ENCODE measurements around the gene LYPD5.

Gene LYPD5

GRCh38 chr19:43752287-43752875 lies 49.9 kb downstream of the LYPD5 start:
- DNase-seq (ENCODE audit: low read depth in 2 of 2), result no peak

- DNase-seq (ENCODE audit: low read depth in 2 of 2), result no peak
Measured at GRCh38 chr19:43751466-43752220, 50.6 kb downstream of the LYPD5 start.

- DNase-seq (ENCODE audit: low read depth in 2 of 2), result no peak
Measured at GRCh38 chr19:43749898-43750297, 52.3 kb downstream of the LYPD5 start.

GRCh38 chr19:43749152-43749551 lies 53.1 kb downstream of the LYPD5 start:
- no peak for DNase-seq (ENCODE audit: low read depth in 2 of 2)

GRCh38 chr19:43748685-43749084 lies 53.6 kb downstream of the LYPD5 start:
- no peak for DNase-seq (ENCODE audit: low read depth in 2 of 2)

- no peak for DNase-seq (ENCODE audit: low read depth in 2 of 2)
Measured at GRCh38 chr19:43748205-43748594, 54.0 kb downstream of the LYPD5 start.

GRCh38 chr19:43747557-43748204 lies 54.6 kb downstream of the LYPD5 start:
- no peak for DNase-seq (ENCODE audit: low read depth in 2 of 2)

Data from stimulated activated CD4-positive, alpha-beta T cell treated with anti-CD3 and anti-CD28 coated beads, Interleukin-1b, Interleukin-23, amount 100 ng/mL, for 4 hours (primary cell).